Measurements from ENCODE around the gene PLEKHG3.

DNA sequence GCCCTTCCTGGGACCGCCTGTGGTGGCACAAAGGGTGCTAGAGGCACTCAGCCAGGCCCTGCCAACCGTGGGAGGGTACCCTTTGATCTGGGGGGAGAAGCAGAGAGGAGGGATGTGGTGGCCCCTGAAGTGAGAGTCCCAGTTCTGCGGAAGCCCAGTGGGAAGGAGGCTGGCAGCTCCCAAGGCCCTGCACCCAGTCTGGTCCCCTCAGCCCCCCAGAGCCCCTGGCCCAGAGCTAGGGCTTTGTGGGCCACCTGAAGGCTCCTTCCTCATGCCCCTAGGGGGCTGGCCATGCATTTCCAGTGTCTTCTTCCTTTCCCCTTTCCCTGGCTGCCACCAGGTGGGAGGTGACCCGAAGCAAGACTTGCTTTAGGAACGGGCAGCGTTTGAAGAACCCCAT lies 44.3 kb downstream of the PLEKHG3 start:
- TF ChIP-seq, protein P1, sequence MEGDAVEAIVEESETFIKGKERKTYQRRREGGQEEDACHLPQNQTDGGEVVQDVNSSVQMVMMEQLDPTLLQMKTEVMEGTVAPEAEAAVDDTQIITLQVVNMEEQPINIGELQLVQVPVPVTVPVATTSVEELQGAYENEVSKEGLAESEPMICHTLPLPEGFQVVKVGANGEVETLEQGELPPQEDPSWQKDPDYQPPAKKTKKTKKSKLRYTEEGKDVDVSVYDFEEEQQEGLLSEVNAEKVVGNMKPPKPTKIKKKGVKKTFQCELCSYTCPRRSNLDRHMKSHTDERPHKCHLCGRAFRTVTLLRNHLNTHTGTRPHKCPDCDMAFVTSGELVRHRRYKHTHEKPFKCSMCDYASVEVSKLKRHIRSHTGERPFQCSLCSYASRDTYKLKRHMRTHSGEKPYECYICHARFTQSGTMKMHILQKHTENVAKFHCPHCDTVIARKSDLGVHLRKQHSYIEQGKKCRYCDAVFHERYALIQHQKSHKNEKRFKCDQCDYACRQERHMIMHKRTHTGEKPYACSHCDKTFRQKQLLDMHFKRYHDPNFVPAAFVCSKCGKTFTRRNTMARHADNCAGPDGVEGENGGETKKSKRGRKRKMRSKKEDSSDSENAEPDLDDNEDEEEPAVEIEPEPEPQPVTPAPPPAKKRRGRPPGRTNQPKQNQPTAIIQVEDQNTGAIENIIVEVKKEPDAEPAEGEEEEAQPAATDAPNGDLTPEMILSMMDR (optimal IDR thresholded peaks at IDR 0.05 in 1 of 3, IDR thresholded peaks at IDR 0.05 in 1 of 3, conservative IDR thresholded peaks at IDR 0.05 in 1 of 3; ENCODE audit: extremely low read depth in 1 of 3, insufficient read depth in 2 of 3, low read length in 3 of 3): no peak
- no peak for TF ChIP-seq EZH2 (IDR thresholded peaks at IDR 0.05; ENCODE audit: low read length)

All from keratinocyte (primary cell).